ENCODE data around the gene POU2AF2.

DNA sequence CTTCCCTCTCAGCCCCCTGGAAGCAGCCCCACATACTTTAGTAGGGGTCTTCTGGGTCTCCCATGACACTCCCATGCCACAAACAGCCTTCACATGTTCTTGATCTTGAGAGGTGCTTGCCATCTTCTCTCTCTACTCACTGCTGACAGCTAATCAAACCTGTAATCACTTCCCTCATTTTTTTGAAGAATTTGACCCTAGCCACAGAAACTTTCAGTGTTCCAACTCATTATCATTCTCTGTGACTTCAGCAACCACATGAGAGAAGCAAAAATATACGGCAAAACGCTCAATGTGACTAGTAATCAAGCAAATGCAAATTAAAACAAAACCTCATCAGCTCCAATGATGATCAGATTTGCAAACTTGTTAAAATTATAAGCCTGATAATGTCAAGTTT is 38.3 kb upstream of the POU2AF2 start:
- TF ChIP-seq POLR2A (IDR thresholded peaks at IDR 0.05; ENCODE audit: low read length) (no peak), GATA1 (IDR thresholded peaks at IDR 0.05; ENCODE audit: low read depth, low read length) (no peak)
